Body of pancreas (tissue), 4 donors: ENCODE data around the gene GBGT1. TPM values are rescaled to one million over a fixed set of nuclear protein-coding genes. Genes with fewer than 3 reads are reported as not detected.

ENCODE experiments used
- ATAC-seq: fragments of 150-250 bp; one replicate; pipeline ENCODE4 v1.9.1; 2016
- DNase-seq, 4 donors: peaks; one replicate each; pipeline ENCODE4 v3.0.0-alpha.2; 2019
- H3K27ac ChIP-seq, 4 donors: fragments of 200-600 bp; sonication (generic); 1 replicate in 3 of 4; 2 replicates in 1 of 4; pipeline versions ENCODE4 v1.5.1 to v1.6.1; 2016 to 2019; ENCODE audit warnings: mild to moderate bottlenecking in 1 of 4, mixed read lengths in 1 of 4, moderate library complexity in 1 of 4
- H3K27me3 ChIP-seq, 2 donors: fragments of 200-600 bp; sonication (generic); one replicate each; pipeline ENCODE4 v1.6.0; 2016; ENCODE audit warnings: mild to moderate bottlenecking in 1 of 2
- H3K36me3 ChIP-seq, 2 donors: fragments of 200-600 bp; sonication (generic); replicated peaks in 1 of 2; 2 replicates each; pipeline ENCODE4 v1.5.1; 2016; ENCODE audit warnings: low read depth in 2 of 2; ENCODE audit not compliant: insufficient read depth in 1 of 2
- H3K4me1 ChIP-seq: fragments of 200-600 bp; sonication (generic); one replicate; pipeline ENCODE4 v1.6.0; 2016
- H3K4me3 ChIP-seq, 2 donors: fragments of 200-600 bp; sonication (generic); 1 replicate in 1 of 2; 2 replicates in 1 of 2; pipeline ENCODE4 v1.5.1; 2016 to 2019
- H3K9me3 ChIP-seq, 3 donors: fragments of 200-600 bp; sonication (generic); 1 replicate in 2 of 3; 2 replicates in 1 of 3; pipeline ENCODE4 v1.5.1; 2016
- CTCF ChIP-seq, 7 experiments: fragments of 450-650 bp in 4 of 7; fragments of 200-600 bp in 3 of 7; sonication (generic) in 3 of 7; IDR thresholded peaks; one replicate each; pipeline ENCODE4 v1.5.1; 2016 to 2019; ENCODE audit warnings: antibody characterized with exemption in 7 of 7
- POLR2A ChIP-seq, 3 donors: fragments of 450-650 bp; IDR thresholded peaks; one replicate each; pipeline ENCODE4 v1.6.1; 2016; ENCODE audit warnings: antibody characterized with exemption in 3 of 3, mild to moderate bottlenecking in 2 of 3
- WGBS, 2 donors: methylation state at CpG; one replicate each; pipeline ENCODE4 v1.1.5; 2017; 5-methylcytosine and 5-hydroxymethylcytosine counted together
- intact Hi-C: fragments of 100-400 bp; cut with DNase I; formaldehyde crosslinking; loops from one replicate; pipeline ENCODE4 v1.15.1; 2023
- total RNA-seq, 2 donors: library from RNA; depleted of rRNA; stranded (reverse); fragments of >200 nt; gene quantifications; one replicate each; pipeline ENCODE4 v1.1.0, GENCODE V29; 2016

GBGT1 gene
- total RNA-seq, 2 donors from 2014 or later: 5.4 to 9.2 TPM

- Histone ChIP-seq H3K27me3 (no peaks in the 10 kb centered on the region), H3K4me3 (no peak overlapping the region), H3K9me3 (no peaks in the 10 kb centered on the region), H3K27ac (no peak overlapping the region), H3K36me3 (no peaks in the 10 kb centered on the region), H3K4me1 (peaks cover 17% of the 10 kb centered on the region)
- no peak for DNase-seq
- no peak for ATAC-seq
- TF ChIP-seq POLR2A (IDR thresholded peaks at IDR 0.05): no peak
- no peak for TF ChIP-seq CTCF (IDR thresholded peaks at IDR 0.05)
- intact Hi-C loops: no loop called here
- 46 to 70% methylated on average over 4 of the region's 4 CpGs for WGBS, 2 donors
These were observed 2.2 kb downstream of the GBGT1 start for GRCh38 chr9:133161547-133161950.

GRCh38 chr9:133160742-133161546 lies 2.8 kb downstream of the GBGT1 start:
- Histone ChIP-seq H3K4me1 (peaks cover 17% of the 10 kb centered on the region), H3K9me3 (no peaks in the 10 kb centered on the region), H3K27ac (peak overlapping the region in 1 of 4 donors; percentile 32), H3K4me3 (no peak overlapping the region), H3K36me3 (no peaks in the 10 kb centered on the region), H3K27me3 (no peaks in the 10 kb centered on the region)
- WGBS, 2 donors: 56% methylated on average over 9 of the region's 9 CpGs
- ATAC-seq (peak; percentile 88), DNase-seq (peak; percentile 69 to 84 (median 77))
- intact Hi-C loops: no loop called here
- TF ChIP-seq POLR2A (IDR thresholded peaks at IDR 0.05): no peak
- peak; percentile 58 to 81 (median 77) for TF ChIP-seq CTCF (IDR thresholded peaks at IDR 0.05)

DNA sequence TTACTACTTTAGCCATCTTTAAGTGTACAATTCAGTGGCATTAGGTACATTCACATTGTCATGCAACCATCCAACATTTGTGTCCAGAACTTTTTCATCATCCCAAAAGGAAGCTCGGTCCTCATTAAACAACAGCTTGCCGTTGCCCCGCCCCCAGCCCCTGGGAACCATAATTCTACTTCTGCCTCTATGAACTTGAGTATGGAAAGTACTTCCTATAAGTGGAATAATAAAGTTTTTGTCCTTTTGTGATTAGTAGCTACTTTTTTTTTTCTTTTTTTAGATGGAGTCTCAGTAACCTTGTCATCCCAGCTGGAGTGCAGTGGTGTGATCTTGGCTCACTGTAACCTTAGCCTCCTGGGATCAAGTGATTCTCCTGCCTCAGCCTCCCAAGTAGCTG lies 5.0 kb downstream of the GBGT1 start:
- DNase-seq (no peak), ATAC-seq (no peak)
- Histone ChIP-seq H3K27ac (no peak overlapping the region), H3K9me3 (no peaks in the 10 kb centered on the region), H3K4me1 (peaks cover 12% of the 10 kb centered on the region), H3K36me3 (no peaks in the 10 kb centered on the region), H3K4me3 (no peak overlapping the region), H3K27me3 (no peaks in the 10 kb centered on the region)
- TF ChIP-seq POLR2A (IDR thresholded peaks at IDR 0.05) (no peak), CTCF (IDR thresholded peaks at IDR 0.05) (no peak)
- intact Hi-C loops: no loop called here
- 89 to 93% methylated on average over 3 of the region's 3 CpGs for WGBS, 2 donors

DNA sequence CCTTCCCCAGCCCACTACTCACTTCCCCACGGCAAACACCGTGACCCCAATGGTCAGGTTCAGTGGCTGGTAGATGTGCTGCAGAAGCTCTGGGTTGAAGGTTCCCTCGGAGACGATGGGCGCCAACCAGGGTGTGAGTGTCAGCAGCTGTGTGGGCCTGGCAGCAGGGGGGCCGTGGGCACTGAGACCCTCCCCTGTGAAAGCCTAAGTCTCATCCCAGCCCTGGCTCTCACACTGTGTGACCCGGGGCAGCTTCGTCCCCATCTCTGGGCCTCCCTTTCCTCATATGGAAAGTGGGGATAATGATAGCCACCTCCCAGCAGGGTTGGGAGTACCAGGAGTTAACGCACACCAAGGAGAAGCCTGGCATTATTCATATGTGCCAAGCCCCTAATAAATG lies 8.6 kb downstream of the GBGT1 start:
- intact Hi-C loops: no loop called here
- TF ChIP-seq POLR2A (IDR thresholded peaks at IDR 0.05): no peak
- no peak for TF ChIP-seq CTCF (IDR thresholded peaks at IDR 0.05)
- no peaks in the 10 kb centered on the region for H3K4me1 ChIP-seq
- H3K27ac ChIP-seq: no peak overlapping the region
- no peaks in the 10 kb centered on the region for H3K9me3 ChIP-seq
- H3K36me3 ChIP-seq: no peaks in the 10 kb centered on the region
- DNase-seq: no peak
- H3K4me3 ChIP-seq: no peak overlapping the region
- WGBS, 2 donors: 76 to 83% methylated on average over 2 to 9 of the region's 9 CpGs
- no peak for ATAC-seq
- H3K27me3 ChIP-seq: no peaks in the 10 kb centered on the region
